H1 (cell line): ENCODE results near the gene ACP4. TPM values are rescaled to one million over a fixed set of nuclear protein-coding genes. Genes with fewer than 3 reads are reported as not detected.

ENCODE experiments used
- CTCF ChIA-PET: fragments of 300-600 bp; sonication (Branson Sonifier 250); formaldehyde crosslinking; loops from one replicate; lab custom pipeline; 2021; ENCODE audit not compliant: partially characterized antibody; lab: Charles Lee
- POLR2A ChIA-PET: fragments of 300-600 bp; sonication (Branson Sonifier 250); formaldehyde crosslinking; loops from one replicate; lab custom pipeline; 2021; ENCODE audit warnings: inconsistent platforms; ENCODE audit not compliant: partially characterized antibody; lab: Charles Lee
- DNase-seq, 2 experiments: peaks; one replicate each; pipeline versions ENCODE4 v3.0.0 to v3.0.0-alpha.2; 2010 to 2022; ENCODE audit warnings: low spot score in 2 of 2, low read depth in 1 of 2, mixed read lengths in 1 of 2
- FAIRE-seq: peaks from 2 replicates; lab custom pipeline; 2011; peaks lifted over from hg19 to GRCh38; lab: Jason Lieb, UNC
- H2AFZ ChIP-seq: 2 replicates; pipeline ENCODE4 v1.8.1; 2012; ENCODE audit warnings: low read length, inconsistent platforms
- H2AK5ac ChIP-seq: 2 replicates; pipeline ENCODE4 v1.6.1; 2013; ENCODE audit warnings: low read depth, low read length
- H2BK120ac ChIP-seq: replicated peaks from 2 replicates; pipeline ENCODE3; 2013; ENCODE audit warnings: low read depth, low read length, inconsistent platforms
- H2BK12ac ChIP-seq: 2 replicates; pipeline ENCODE4 v1.6.1; 2013; ENCODE audit warnings: low read depth, low read length
- H2BK15ac ChIP-seq: 2 replicates; pipeline ENCODE4 v1.6.1; 2013; ENCODE audit warnings: low read length
- H2BK20ac ChIP-seq: 2 replicates; pipeline ENCODE4 v1.6.1; 2013; ENCODE audit warnings: low read length
- H2BK5ac ChIP-seq: 2 replicates; pipeline ENCODE4 v1.6.1; 2013; ENCODE audit warnings: low read depth, low read length
- H3K14ac ChIP-seq: 2 replicates; pipeline ENCODE4 v1.6.1; 2013; ENCODE audit warnings: inconsistent platforms; ENCODE audit not compliant: insufficient read length
- H3K18ac ChIP-seq: 2 replicates; pipeline ENCODE4 v1.6.1; 2013; ENCODE audit warnings: low read length; ENCODE audit errors: extremely low read depth
- H3K23ac ChIP-seq: 2 replicates; pipeline ENCODE4 v1.6.1; 2013; ENCODE audit warnings: inconsistent platforms; ENCODE audit not compliant: insufficient read length
- H3K23me2 ChIP-seq: 2 replicates; pipeline ENCODE4 v1.6.1; 2013; ENCODE audit warnings: low read depth, low read length
- H3K27ac ChIP-seq: 2 replicates; pipeline ENCODE4 v1.6.1; 2011; ENCODE audit warnings: low read depth, low read length, inconsistent platforms
- H3K27me3 ChIP-seq, 4 experiments: replicated peaks in 1 of 4; 1 replicate in 1 of 4; 2 replicates in 3 of 4; pipeline versions ENCODE4 v1.6.1 to v1.8.1; 2011 to 2013; ENCODE audit warnings: low read length in 3 of 4, mild to moderate bottlenecking in 3 of 4, inconsistent platforms in 2 of 4, mixed read lengths in 2 of 4, moderate library complexity in 1 of 4; ENCODE audit not compliant: control insufficient read depth in 3 of 4, insufficient read depth in 3 of 4; ENCODE audit errors: extremely low read depth in 1 of 4
- H3K36me3 ChIP-seq, 4 experiments: 2 replicates each; pipeline versions ENCODE4 v1.6.1 to v1.8.1; 2011 to 2013; ENCODE audit warnings: mild to moderate bottlenecking in 4 of 4, low read length in 3 of 4, moderate library complexity in 2 of 4, control low read depth in 1 of 4, inconsistent platforms in 1 of 4; ENCODE audit not compliant: insufficient read depth in 4 of 4, control insufficient read depth in 2 of 4
- H3K4ac ChIP-seq: replicated peaks from 2 replicates; pipeline ENCODE3; 2013; ENCODE audit warnings: low read length, low read depth, mixed read lengths, inconsistent platforms; ENCODE audit not compliant: insufficient read length
- H3K4me1 ChIP-seq, 4 experiments: replicated peaks in 1 of 4; 1 replicate in 1 of 4; 2 replicates in 3 of 4; pipeline versions ENCODE4 v1.6.1 to v1.8.1; 2011 to 2013; ENCODE audit warnings: low read length in 3 of 4, inconsistent platforms in 2 of 4, mixed read lengths in 1 of 4; ENCODE audit not compliant: insufficient read depth in 4 of 4, control insufficient read depth in 3 of 4
- H3K4me2 ChIP-seq, 2 experiments: 2 replicates each; pipeline versions ENCODE4 v1.6.1 to v1.8.1; 2011 to 2013; ENCODE audit warnings: low read depth in 2 of 2, low read length in 2 of 2, control low read depth in 1 of 2, inconsistent platforms in 1 of 2, mild to moderate bottlenecking in 1 of 2; ENCODE audit not compliant: insufficient read depth in 1 of 2
- H3K4me3 ChIP-seq, 4 experiments: fragments of 200-600, 300-600 bp in 1 of 4; sonication (generic), shearing (Covaris generic), sonication (Bioruptor Twin) in 1 of 4; 2 replicates each; pipeline versions ENCODE4 v1.5.1 to v1.8.1; 2011 to 2016; ENCODE audit warnings: low read length in 4 of 4, low read depth in 3 of 4, control low read depth in 2 of 4, inconsistent platforms in 2 of 4, mild to moderate bottlenecking in 2 of 4, mixed read lengths in 1 of 4, moderate library complexity in 1 of 4; ENCODE audit not compliant: insufficient read depth in 2 of 4; ENCODE audit errors: extremely low read depth in 1 of 4
- H3K56ac ChIP-seq: replicated peaks from 2 replicates; pipeline ENCODE3; 2013; ENCODE audit warnings: low read depth, mild to moderate bottlenecking, mixed read lengths, low read length, inconsistent platforms; ENCODE audit not compliant: insufficient read length
- H3K79me1 ChIP-seq: 2 replicates; pipeline ENCODE4 v1.6.1; 2013; ENCODE audit warnings: low read depth, low read length, control low read depth
- H3K79me2 ChIP-seq, 2 experiments: 2 replicates each; pipeline versions ENCODE4 v1.6.1 to v1.8.1; 2012 to 2013; ENCODE audit warnings: low read length in 2 of 2, mild to moderate bottlenecking in 2 of 2, inconsistent platforms in 1 of 2; ENCODE audit not compliant: insufficient read depth in 2 of 2, control insufficient read depth in 1 of 2
- H3K9ac ChIP-seq, 4 experiments: replicated peaks in 1 of 4; 1 replicate in 1 of 4; 2 replicates in 3 of 4; pipeline versions ENCODE4 v1.6.1 to v1.8.1; 2011 to 2013; ENCODE audit warnings: low read depth in 3 of 4, low read length in 3 of 4, control low read depth in 2 of 4, mild to moderate bottlenecking in 2 of 4, moderate library complexity in 2 of 4, inconsistent platforms in 1 of 4; ENCODE audit errors: extremely low read depth in 1 of 4
- H3K9me3 ChIP-seq, 2 experiments: 2 replicates each; pipeline versions ENCODE4 v1.6.1 to v1.8.1; 2012 to 2013; ENCODE audit warnings: mild to moderate bottlenecking in 2 of 2, moderate library complexity in 2 of 2, control low read depth in 1 of 2, inconsistent platforms in 1 of 2, low read depth in 1 of 2, low read length in 1 of 2, mixed read lengths in 1 of 2; ENCODE audit not compliant: insufficient read depth in 2 of 2
- H4K20me1 ChIP-seq, 2 experiments: replicated peaks in 1 of 2; 2 replicates each; pipeline versions ENCODE3 to v1.8.1; 2011 to 2013; ENCODE audit warnings: inconsistent platforms in 2 of 2, low read length in 2 of 2, mild to moderate bottlenecking in 1 of 2; ENCODE audit not compliant: insufficient read depth in 2 of 2, control insufficient read depth in 1 of 2
- H4K5ac ChIP-seq: 2 replicates; pipeline ENCODE4 v1.6.1; 2013; ENCODE audit warnings: low read length, low read depth, mixed read lengths, inconsistent platforms; ENCODE audit not compliant: insufficient read length
- H4K8ac ChIP-seq: 2 replicates; pipeline ENCODE4 v1.8.0; 2013; ENCODE audit warnings: mild to moderate bottlenecking, moderate library complexity, low read length, inconsistent platforms; ENCODE audit not compliant: insufficient read depth; ENCODE audit errors: extremely low read depth
- H4K91ac ChIP-seq: replicated peaks from 2 replicates; pipeline ENCODE3; 2013; ENCODE audit warnings: low read length, mixed read lengths, inconsistent platforms; ENCODE audit not compliant: insufficient read length
- EGR1 ChIP-seq: IDR thresholded peaks from 2 replicates; pipeline ENCODE4 v1.6.1; 2011; ENCODE audit warnings: low read depth, low read length, borderline replicate concordance
- EP300 ChIP-seq, 2 experiments: IDR thresholded peaks; 1 replicate in 1 of 2; 2 replicates in 1 of 2; pipeline ENCODE4 v1.6.1; 2011 to 2012; ENCODE audit warnings: low read depth in 2 of 2, low read length in 2 of 2, mild to moderate bottlenecking in 2 of 2, borderline replicate concordance in 1 of 2, inconsistent platforms in 1 of 2, moderate library complexity in 1 of 2
- PHF8 ChIP-seq: fragments of 200-600 bp; sonication (generic); conservative IDR thresholded peaks from 2 replicates; pipeline ENCODE4 v1.7.1; 2012; ENCODE audit warnings: low read depth, mild to moderate bottlenecking, inconsistent platforms, low read length, moderate library complexity
- POLR2AphosphoS5 ChIP-seq: IDR thresholded peaks from 2 replicates; pipeline ENCODE4 v1.6.1; 2011; ENCODE audit warnings: low read depth, low read length
- SP1 ChIP-seq: IDR thresholded peaks from 2 replicates; pipeline ENCODE4 v1.6.1; 2011; ENCODE audit warnings: low read depth, low read length
- WGBS, 2 experiments: shearing (Covaris generic) in 1 of 2; methylation state at CpG; one replicate each; pipeline versions ENCODE4 v1.1.6 to v1.1.7; 2013 to 2015; ENCODE audit warnings: low lambda C conversion rate in 2 of 2, mixed read lengths in 2 of 2, inconsistent platforms in 1 of 2, low coverage in 1 of 2, missing lambda C conversion rate in 1 of 2; ENCODE audit not compliant: insufficient replicate concordance in 2 of 2, insufficient coverage in 1 of 2, insufficient read length in 1 of 2; ENCODE audit errors: extremely low coverage in 1 of 2, missing lambda C conversion rate in 1 of 2; 5-methylcytosine and 5-hydroxymethylcytosine counted together
- polyA plus RNA-seq, 7 experiments: library from polyadenylated mRNA; depleted of rRNA in 3 of 7; stranded (reverse) in 5 of 7; unstranded in 2 of 7; fragments of >200 nt in 5 of 7; fragments of 200-250 nt in 2 of 7; gene quantifications; 1 replicate in 5 of 7; 2 replicates in 1 of 7; 4 replicates in 1 of 7; pipeline versions ENCODE4 v1.2.1 to v1.2.3, GENCODE V29; 2011 to 2013; ENCODE audit warnings: missing spikeins in 2 of 7, mixed read lengths in 2 of 7
- total RNA-seq: library from RNA; stranded (reverse); fragmentation: NEBNext Ultra II Directional; extraction: Animal tissue kit (Norgen Biotek cat#: 25700); gene quantifications from 2 replicates; pipeline ENCODE4 v1.2.1, GENCODE V29; 2021

The ACP4 gene
- total and polyA plus RNA-seq, 2 of the 8 experiments (the other 6 are each of a cell fraction or from before 2014, with no cell fraction given), result not detected

GRCh38 chr19:50797781-50798658, 7.8 kb downstream of the ACP4 start:
- POLR2A ChIA-PET, result interaction anchor here (0.7 to 15.0 kb wide), 16 partner anchors 9 to 228 kb away, joined by 3 to 275 read pairs (median 9); partner anchors contain the start of genes CLEC11A, KLK1, KLK15 and KLK3
- Histone ChIP-seq H3K79me1 (peaks cover 14% of the 10 kb centered on the region), H3K79me2 (peaks cover 12 to 31% of the 10 kb centered on the region in 2 experiments)

More at GRCh38 chr19:50797781-50798658, 7.8 kb downstream of the ACP4 start:
- Histone ChIP-seq H3K4me1 (peaks cover 0 to 23% (median 10%) of the 10 kb centered on the region in 4 experiments; a peak in 5 of 7 replicates), H2AFZ (no peak overlapping the region), H3K56ac (no peak overlapping the region), H2BK5ac (no peak overlapping the region), H3K27ac (no peak overlapping the region), H2BK20ac (no peak overlapping the region), H3K4me3 (no peak overlapping the region), H3K18ac (no peak overlapping the region), H3K27me3 (no peaks in the 10 kb centered on the region), H3K23ac (no peak overlapping the region), H4K5ac (no peak overlapping the region), H2BK15ac (no peak overlapping the region), H3K23me2 (peaks cover 3% of the 10 kb centered on the region), H3K4ac (no peak overlapping the region), H4K8ac (no peak overlapping the region; the same call in 1 of the 2 replicates), H4K91ac (no peak overlapping the region), H3K9me3 (no peaks in the 10 kb centered on the region), H4K20me1 (peaks cover 52 to 56% of the 10 kb centered on the region in 2 experiments), H3K9ac (no peak overlapping the region), H2AK5ac (no peak overlapping the region), H3K36me3 (peaks cover 32 to 62% (median 50%) of the 10 kb centered on the region in 4 experiments; a peak in 7 of 8 replicates), H2BK120ac (no peak overlapping the region), H3K4me2 (no peak overlapping the region), H3K14ac (no peak overlapping the region), H2BK12ac (no peak overlapping the region)
- WGBS, 2 experiments, result 86% methylated on average over 18 of the region's 18 CpGs; no CpG with 5 or more reads in 1 of the 2 experiments
- CTCF ChIA-PET, result interaction anchor here (0.7 to 1.4 kb wide), 5 partner anchors 16 to 124 kb away, joined by 3 to 6 read pairs (median 3); no protein-coding TSS in a partner anchor
- FAIRE-seq, result no peak
- TF ChIP-seq SP1, result 0 out of 2 replicates have a peak, but pooled peaks have one; percentile 4
- peak; percentile 86 for TF ChIP-seq POLR2AphosphoS5
- TF ChIP-seq EGR1, result no peak
- no peak for TF ChIP-seq EP300 (IDR thresholded peaks at IDR 0.05; ENCODE audit: borderline replicate concordance in 1 of 2, low read depth in 2 of 2, low read length in 2 of 2)
- TF ChIP-seq PHF8, result no peak
- peak in 1 of 2 experiments; percentile 49 for DNase-seq
